IMR-90 (cell line): ENCODE data around the gene UBE3B. TPM values are rescaled to one million over a fixed set of nuclear protein-coding genes. Genes with fewer than 3 reads are reported as not detected.

Experiments
- ATAC-seq: fragments of 200-7000 bp; cut with Tn5 transposase; 2 replicates; pipeline ENCODE4 v1.9.1; 2020; ENCODE audit warnings: low read depth, mild to moderate bottlenecking, moderate library complexity
- BruUV-seq: library from RNA; stranded (reverse); fragments of 400-500 nt; replicated peaks from 2 replicates; lab custom pipeline; 2021; lab: Mats Ljungman, UMichigan
- CTCF ChIA-PET: fragments of 300-600 bp; formaldehyde crosslinking; extraction: SDS; loops from one replicate; lab custom pipeline; 2021; ENCODE audit warnings: antibody characterized with exemption; lab: Yijun Ruan, JAX
- POLR2A ChIA-PET: fragments of 300-600 bp; sonication (Branson Sonifier 250); formaldehyde crosslinking; loops from one replicate; lab custom pipeline; 2022; ENCODE audit warnings: antibody characterized with exemption; ENCODE audit not compliant: unreplicated experiment; lab: Charles Lee
- DNase-seq: peaks from one replicate; pipeline ENCODE4 v3.0.0; 2013
- H2AFZ ChIP-seq: replicated peaks from 2 replicates; pipeline ENCODE3; 2013; ENCODE audit warnings: low read length, mild to moderate bottlenecking; ENCODE audit not compliant: poor library complexity
- H2AK5ac ChIP-seq: 2 replicates; pipeline ENCODE4 v1.6.1; 2013; ENCODE audit warnings: low read depth, low read length, inconsistent platforms
- H2AK9ac ChIP-seq: replicated peaks from 2 replicates; pipeline ENCODE3; 2013; ENCODE audit warnings: mild to moderate bottlenecking, low read depth, low read length, moderate library complexity; ENCODE audit not compliant: poor library complexity
- H2BK120ac ChIP-seq: 2 replicates; pipeline ENCODE4 v1.6.1; 2013; ENCODE audit warnings: low read depth, low read length, inconsistent platforms
- H2BK15ac ChIP-seq: 3 replicates; pipeline ENCODE4 v1.6.1; 2013; ENCODE audit warnings: low read depth, low read length, inconsistent platforms
- H2BK20ac ChIP-seq: 2 replicates; pipeline ENCODE4 v1.6.1; 2013; ENCODE audit warnings: low read depth, mild to moderate bottlenecking, inconsistent platforms, low read length, moderate library complexity
- H2BK5ac ChIP-seq: 2 replicates; pipeline ENCODE4 v1.6.1; 2013; ENCODE audit warnings: mild to moderate bottlenecking, low read depth, low read length, inconsistent platforms; ENCODE audit not compliant: poor library complexity, severe bottlenecking
- H3K14ac ChIP-seq: replicated peaks from 2 replicates; pipeline ENCODE4 v1.6.1; 2013; ENCODE audit warnings: low read depth, low read length, inconsistent platforms
- H3K18ac ChIP-seq: 2 replicates; pipeline ENCODE4 v1.6.1; 2013; ENCODE audit warnings: low read depth, low read length, control low read depth
- H3K23ac ChIP-seq: 2 replicates; pipeline ENCODE4 v1.6.1; 2013; ENCODE audit warnings: low read depth, low read length, inconsistent platforms
- H3K27ac ChIP-seq: 2 replicates; pipeline ENCODE4 v1.5.1; 2013; ENCODE audit warnings: mild to moderate bottlenecking, control low read depth, low read length; ENCODE audit not compliant: insufficient read depth
- H3K27me3 ChIP-seq: 2 replicates; pipeline ENCODE4 v1.6.1; 2013; ENCODE audit warnings: low read length; ENCODE audit not compliant: control insufficient read depth, insufficient read depth
- H3K36me3 ChIP-seq: 2 replicates; pipeline ENCODE4 v1.6.1; 2013; ENCODE audit warnings: low read length, mixed read lengths; ENCODE audit not compliant: control insufficient read depth, insufficient read depth
- H3K4ac ChIP-seq: 2 replicates; pipeline ENCODE4 v1.6.1; 2013; ENCODE audit warnings: low read depth, low read length, inconsistent platforms
- H3K4me1 ChIP-seq: 2 replicates; pipeline ENCODE4 v1.6.1; 2013; ENCODE audit warnings: low read length, mixed read lengths; ENCODE audit not compliant: control insufficient read depth, insufficient read depth
- H3K4me2 ChIP-seq: 2 replicates; pipeline ENCODE4 v1.6.1; 2013; ENCODE audit warnings: low read depth, mild to moderate bottlenecking, control low read depth, low read length, moderate library complexity
- H3K4me3 ChIP-seq: 2 replicates; pipeline ENCODE4 v1.5.1; 2013; ENCODE audit warnings: low read depth, mild to moderate bottlenecking, control low read depth, low read length, moderate library complexity; ENCODE audit not compliant: insufficient read depth
- H3K56ac ChIP-seq: 2 replicates; pipeline ENCODE4 v1.6.1; 2013; ENCODE audit warnings: low read length, inconsistent platforms; ENCODE audit not compliant: insufficient read depth; ENCODE audit errors: extremely low read depth
- H3K79me1 ChIP-seq, 2 experiments: 2 replicates each; pipeline ENCODE4 v1.6.1; 2013; ENCODE audit warnings: low read length in 2 of 2, inconsistent platforms in 1 of 2, low read depth in 1 of 2
- H3K9ac ChIP-seq: 2 replicates; pipeline ENCODE4 v1.6.1; 2013; ENCODE audit warnings: low read depth, low read length, control low read depth
- H3K9me1 ChIP-seq: 2 replicates; pipeline ENCODE4 v1.6.1; 2013; ENCODE audit warnings: low read length, inconsistent platforms; ENCODE audit not compliant: insufficient read depth
- H3K9me3 ChIP-seq: 2 replicates; pipeline ENCODE4 v1.6.1; 2013; ENCODE audit warnings: low read length; ENCODE audit not compliant: control insufficient read depth, insufficient read depth
- H4K20me1 ChIP-seq: 2 replicates; pipeline ENCODE4 v1.6.1; 2013; ENCODE audit warnings: low read length, inconsistent platforms; ENCODE audit not compliant: insufficient read depth
- H4K5ac ChIP-seq: 2 replicates; pipeline ENCODE4 v1.6.1; 2013; ENCODE audit warnings: mild to moderate bottlenecking, low read depth, low read length, control low read depth
- H4K8ac ChIP-seq, 2 experiments: 2 replicates each; pipeline ENCODE4 v1.6.1; 2013; ENCODE audit warnings: low read depth in 2 of 2, low read length in 2 of 2, control low read depth in 1 of 2, inconsistent platforms in 1 of 2
- H4K91ac ChIP-seq: 2 replicates; pipeline ENCODE4 v1.6.1; 2013; ENCODE audit warnings: low read depth, low read length, inconsistent platforms; ENCODE audit not compliant: insufficient read depth
- BHLHE40 ChIP-seq: fragments of 150-350 bp; IDR thresholded peaks from 2 replicates; pipeline ENCODE4 v1.6.1; 2016; ENCODE audit warnings: mild to moderate bottlenecking, low read depth, low read length
- CEBPB ChIP-seq: IDR thresholded peaks from 2 replicates; pipeline ENCODE4 v1.6.1; 2012; ENCODE audit warnings: low read depth, low read length, improper control_type of control experiment
- MAFK ChIP-seq: IDR thresholded peaks from 2 replicates; pipeline ENCODE4 v1.6.1; 2012; ENCODE audit warnings: low read depth, low read length, improper control_type of control experiment
- MXI1 ChIP-seq: IDR thresholded peaks from 2 replicates; pipeline ENCODE4 v1.6.1; 2012; ENCODE audit warnings: low read depth, mild to moderate bottlenecking, low read length, moderate library complexity, borderline replicate concordance
- POLR2A ChIP-seq: IDR thresholded peaks from 2 replicates; pipeline ENCODE4 v1.6.1; 2012; ENCODE audit warnings: mild to moderate bottlenecking, low read depth, low read length
- RFX5 ChIP-seq: IDR thresholded peaks from 2 replicates; pipeline ENCODE4 v1.8.0; 2012; ENCODE audit warnings: low read depth, mild to moderate bottlenecking, low read length, moderate library complexity
- dilution Hi-C: fragments of 300-500 bp; cut with HindIII; formaldehyde crosslinking; loops from one replicate; pipeline ENCODE4 v1.14.3; 2018; ENCODE audit warnings: low sequenced_read_pairs; ENCODE audit not compliant: unreplicated experiment
- in situ Hi-C: fragments of 300-500 bp; cut with MboI; formaldehyde crosslinking; loops from 3 replicates; pipeline ENCODE4 v1.14.3; 2019; ENCODE audit warnings: low sequenced_read_pairs, inconsistent platforms, mixed read lengths
- intact Hi-C: fragments of 100-400 bp; cut with micrococcal nuclease; formaldehyde crosslinking; loops from 2 replicates; pipeline ENCODE4 v1.10.0; 2022
- polyA plus RNA-seq, 3 experiments: library from polyadenylated mRNA; depleted of rRNA; stranded (reverse); fragments of >200 nt; gene quantifications; 2 replicates each; pipeline ENCODE4 v1.2.3, GENCODE V29; 2012; ENCODE audit warnings: low replicate concordance in 1 of 3
- total RNA-seq: library from RNA; depleted of rRNA; stranded (reverse); fragments of >200 nt; gene quantifications from 2 replicates; pipeline ENCODE4 v1.2.3, GENCODE V29; 2012

The UBE3B gene
- total and polyA plus RNA-seq, 2 of the 4 experiments (the other 2 are of a cell fraction), result 18.8 to 24.9 TPM

- H3K79me1 ChIP-seq, result peaks cover 0 to 5% of the 10 kb centered on the region in 2 experiments; a peak in 1 of 4 replicates
- peaks cover 42% of the 10 kb centered on the region for H3K36me3 ChIP-seq
- H3K14ac ChIP-seq, result no peak overlapping the region
- CTCF ChIA-PET, result no interaction called here
- no peaks in the 10 kb centered on the region for H4K20me1 ChIP-seq
- H3K4me3 ChIP-seq, result no peak overlapping the region
- H4K8ac ChIP-seq, result no peak overlapping the region
- ATAC-seq (no peak), DNase-seq (no peak)
- H2BK15ac ChIP-seq, result no peak overlapping the region
- no peak overlapping the region for H4K91ac ChIP-seq
- no peak overlapping the region for H3K56ac ChIP-seq
- dilution Hi-C loops (no loop called here), intact Hi-C loops (loop anchor here (5.0 kb wide), 1 partner anchor 68 kb away; no protein-coding TSS in a partner anchor), in situ Hi-C loops (no loop called here)
- no peak overlapping the region for H2AFZ ChIP-seq
- no peak overlapping the region for H3K27ac ChIP-seq
- no peak overlapping the region for H3K23ac ChIP-seq
- H3K4me1 ChIP-seq, result peaks cover 2% of the 10 kb centered on the region; the same call in 1 of the 2 replicates
- BruUV-seq, result no TSS peak
- no peak overlapping the region for H2AK5ac ChIP-seq
- H3K18ac ChIP-seq, result no peak overlapping the region
- POLR2A ChIA-PET, result no interaction called here
- H3K9me1 ChIP-seq, result no peaks in the 10 kb centered on the region
- no peak overlapping the region for H2BK5ac ChIP-seq
- no peaks in the 10 kb centered on the region for H3K27me3 ChIP-seq
- H2BK120ac ChIP-seq, result no peak overlapping the region
- no peak overlapping the region for H4K5ac ChIP-seq
- no peak overlapping the region for H2BK20ac ChIP-seq
- H3K4ac ChIP-seq, result no peak overlapping the region
- TF ChIP-seq RFX5, result no peak
- TF ChIP-seq MXI1, result no peak
- TF ChIP-seq MAFK, result no peak
- TF ChIP-seq CEBPB, result no peak
- TF ChIP-seq POLR2A, result no peak
- TF ChIP-seq BHLHE40, result no peak
- H3K4me2 ChIP-seq, result no peak overlapping the region
- no peak overlapping the region for H3K9ac ChIP-seq
- no peaks in the 10 kb centered on the region for H3K9me3 ChIP-seq
- H2AK9ac ChIP-seq, result no peak overlapping the region
Measured at GRCh38 chr12:109495012-109495411, 17.6 kb downstream of the UBE3B start.
